Measurements from ENCODE around the gene RERE.

RERE gene

GRCh38 chr1:8478566-8478965 is 338.9 kb downstream of the RERE start:
- no peak overlapping the region for H3K4me3 Mint-ChIP-seq
- peak overlapping the region in 1 of 2 donors; percentile 5 for H3K27ac Mint-ChIP-seq
- no peak for ATAC-seq (replicated peaks)
- H3K4me1 Mint-ChIP-seq (ENCODE audit: low read depth in 2 of 2), result peaks cover 8 to 12% of the 10 kb centered on the region in 2 donors
- no peak for DNase-seq
- no peaks in the 10 kb centered on the region for H3K27me3 Mint-ChIP-seq
- no peaks in the 10 kb centered on the region for H3K9me3 Mint-ChIP-seq
- H3K36me3 Mint-ChIP-seq (ENCODE audit: insufficient read depth), result no peaks in the 10 kb centered on the region

- no peaks in the 10 kb centered on the region for H3K27me3 Mint-ChIP-seq
- H3K27ac Mint-ChIP-seq, result peak overlapping the region in 1 of 2 donors; percentile 5
- no peak for ATAC-seq (replicated peaks)
- H3K4me1 Mint-ChIP-seq (ENCODE audit: low read depth in 2 of 2), result peaks cover 14 to 18% of the 10 kb centered on the region in 2 donors
- DNase-seq, result no peak
- H3K9me3 Mint-ChIP-seq, result no peaks in the 10 kb centered on the region
- H3K4me3 Mint-ChIP-seq, result no peak overlapping the region
- H3K36me3 Mint-ChIP-seq (ENCODE audit: insufficient read depth), result no peaks in the 10 kb centered on the region
These were observed 339.5 kb downstream of the RERE start for GRCh38 chr1:8477983-8478362.

- Mint-ChIP-seq H3K4me3 (no peak overlapping the region), H3K27ac (no peak overlapping the region)
These were observed 340.1 kb downstream of the RERE start for GRCh38 chr1:8477166-8477982.

GRCh38 chr1:8476006-8476405 is 341.4 kb downstream of the RERE start:
- ATAC-seq (replicated peaks) (no peak), DNase-seq (no peak)
- Mint-ChIP-seq H3K36me3 (ENCODE audit: insufficient read depth) (peaks cover 5% of the 10 kb centered on the region), H3K4me1 (ENCODE audit: low read depth in 2 of 2) (peaks cover 16 to 25% of the 10 kb centered on the region in 2 donors), H3K27me3 (no peaks in the 10 kb centered on the region), H3K9me3 (no peaks in the 10 kb centered on the region), H3K4me3 (no peak overlapping the region), H3K27ac (no peak overlapping the region)

More at GRCh38 chr1:8477166-8477982, 340.1 kb downstream of the RERE start:
- H3K9me3 Mint-ChIP-seq, result no peaks in the 10 kb centered on the region
- no peaks in the 10 kb centered on the region for H3K36me3 Mint-ChIP-seq (ENCODE audit: insufficient read depth)
- H3K27me3 Mint-ChIP-seq, result no peaks in the 10 kb centered on the region
- DNase-seq (no peak), ATAC-seq (replicated peaks) (no peak)
- H3K4me1 Mint-ChIP-seq (ENCODE audit: low read depth in 2 of 2), result peaks cover 16 to 24% of the 10 kb centered on the region in 2 donors

- Mint-ChIP-seq H3K4me3 (no peak overlapping the region), H3K27me3 (no peaks in the 10 kb centered on the region), H3K27ac (no peak overlapping the region), H3K9me3 (no peaks in the 10 kb centered on the region), H3K36me3 (ENCODE audit: insufficient read depth) (peaks cover 5% of the 10 kb centered on the region), H3K4me1 (ENCODE audit: low read depth in 2 of 2) (peaks cover 16 to 25% of the 10 kb centered on the region in 2 donors)
- no peak for DNase-seq
- no peak for ATAC-seq (replicated peaks)
These were observed 343.1 kb downstream of the RERE start for GRCh38 chr1:8474369-8474768.

- H3K4me1 Mint-ChIP-seq (ENCODE audit: low read depth in 2 of 2), result peaks cover 16 to 25% of the 10 kb centered on the region in 2 donors
These were observed 343.5 kb downstream of the RERE start for GRCh38 chr1:8473891-8474300.

GRCh38 chr1:8473121-8473875 is 344.1 kb downstream of the RERE start:
- peak in 2 of 3 experiments; percentile 5 to 28 for DNase-seq
- ATAC-seq (replicated peaks), result peak; percentile 88
- H3K27me3 Mint-ChIP-seq, result no peaks in the 10 kb centered on the region
- peaks cover 5% of the 10 kb centered on the region for H3K36me3 Mint-ChIP-seq (ENCODE audit: insufficient read depth)
- H3K9me3 Mint-ChIP-seq, result no peaks in the 10 kb centered on the region
- peak overlapping the region in 1 of 2 donors; percentile 41 for H3K27ac Mint-ChIP-seq
- peaks cover 16 to 25% of the 10 kb centered on the region in 2 donors for H3K4me1 Mint-ChIP-seq (ENCODE audit: low read depth in 2 of 2)
- peak overlapping the region in 1 of 2 donors; percentile 10 for H3K4me3 Mint-ChIP-seq

More at GRCh38 chr1:8473891-8474300, 343.5 kb downstream of the RERE start:
- no peaks in the 10 kb centered on the region for H3K27me3 Mint-ChIP-seq
- DNase-seq (no peak), ATAC-seq (replicated peaks) (no peak)
- H3K4me3 Mint-ChIP-seq, result no peak overlapping the region
- no peaks in the 10 kb centered on the region for H3K9me3 Mint-ChIP-seq
- H3K36me3 Mint-ChIP-seq (ENCODE audit: insufficient read depth), result peaks cover 5% of the 10 kb centered on the region
- peak overlapping the region in 1 of 2 donors; percentile 41 for H3K27ac Mint-ChIP-seq

GRCh38 chr1:8472668-8473067 is 344.8 kb downstream of the RERE start:
- DNase-seq (no peak), ATAC-seq (replicated peaks) (peak; percentile 56)
- H3K27ac Mint-ChIP-seq, result no peak overlapping the region
- H3K4me3 Mint-ChIP-seq, result no peak overlapping the region
- peaks cover 12 to 25% of the 10 kb centered on the region in 2 donors for H3K4me1 Mint-ChIP-seq (ENCODE audit: low read depth in 2 of 2)
- peaks cover 7% of the 10 kb centered on the region for H3K36me3 Mint-ChIP-seq (ENCODE audit: insufficient read depth)
- no peaks in the 10 kb centered on the region for H3K9me3 Mint-ChIP-seq
- no peaks in the 10 kb centered on the region for H3K27me3 Mint-ChIP-seq

GRCh38 chr1:8471451-8471850 is 346.0 kb downstream of the RERE start:
- Mint-ChIP-seq H3K4me1 (ENCODE audit: low read depth in 2 of 2) (peaks cover 12 to 25% of the 10 kb centered on the region in 2 donors), H3K27ac (no peak overlapping the region), H3K36me3 (ENCODE audit: insufficient read depth) (peaks cover 10% of the 10 kb centered on the region), H3K9me3 (no peaks in the 10 kb centered on the region), H3K4me3 (no peak overlapping the region), H3K27me3 (no peaks in the 10 kb centered on the region)
- no peak for ATAC-seq (replicated peaks)
- DNase-seq, result no peak

GRCh38 chr1:8468751-8469150 is 348.7 kb downstream of the RERE start:
- ATAC-seq (replicated peaks), result no peak
- Mint-ChIP-seq H3K4me3 (no peak overlapping the region), H3K27me3 (no peaks in the 10 kb centered on the region), H3K36me3 (ENCODE audit: insufficient read depth) (peaks cover 14% of the 10 kb centered on the region), H3K9me3 (no peaks in the 10 kb centered on the region), H3K27ac (no peak overlapping the region), H3K4me1 (ENCODE audit: low read depth in 2 of 2) (peaks cover 11 to 15% of the 10 kb centered on the region in 2 donors)
- no peak for DNase-seq

GRCh38 chr1:8467308-8467707 is 350.1 kb downstream of the RERE start:
- ATAC-seq (replicated peaks) (no peak), DNase-seq (no peak)
- Mint-ChIP-seq H3K4me1 (ENCODE audit: low read depth in 2 of 2) (peaks cover 5 to 10% of the 10 kb centered on the region in 2 donors), H3K9me3 (no peaks in the 10 kb centered on the region), H3K4me3 (no peak overlapping the region), H3K27me3 (no peaks in the 10 kb centered on the region), H3K36me3 (ENCODE audit: insufficient read depth) (peaks cover 14% of the 10 kb centered on the region), H3K27ac (no peak overlapping the region)

- DNase-seq, result no peak
- Mint-ChIP-seq H3K4me3 (no peak overlapping the region), H3K36me3 (ENCODE audit: insufficient read depth) (peaks cover 13% of the 10 kb centered on the region), H3K4me1 (ENCODE audit: low read depth in 2 of 2) (peaks cover 6 to 9% of the 10 kb centered on the region in 2 donors), H3K9me3 (no peaks in the 10 kb centered on the region), H3K27ac (peak overlapping the region; percentile 10 to 38), H3K27me3 (no peaks in the 10 kb centered on the region)
- no peak for ATAC-seq (replicated peaks)
These were observed 351.7 kb downstream of the RERE start for GRCh38 chr1:8465692-8466091.

GRCh38 chr1:8465013-8465412 is 352.4 kb downstream of the RERE start:
- no peaks in the 10 kb centered on the region for H3K27me3 Mint-ChIP-seq
- peaks cover 13% of the 10 kb centered on the region for H3K36me3 Mint-ChIP-seq (ENCODE audit: insufficient read depth)
- peaks cover 6 to 9% of the 10 kb centered on the region in 2 donors for H3K4me1 Mint-ChIP-seq (ENCODE audit: low read depth in 2 of 2)
- no peaks in the 10 kb centered on the region for H3K9me3 Mint-ChIP-seq
- no peak overlapping the region for H3K4me3 Mint-ChIP-seq
- H3K27ac Mint-ChIP-seq, result no peak overlapping the region
- no peak for DNase-seq
- no peak for ATAC-seq (replicated peaks)

Data from effector memory CD8-positive, alpha-beta T cell (primary cell).